NCI-H82 treated with DMSO at 0.1 percent for 48 hours (cell line): ENCODE results near the gene NAIF1.
"Not testable (repeated sequence)": the region's sequence is repeated elsewhere in the genome, so short reads cannot be mapped to it uniquely, and the experiment has no call there.

Experiments
- DNase-seq: peaks from one replicate; lab custom pipeline; 2025; ENCODE audit not compliant: unreplicated experiment; lab: John Stamatoyannopoulos, UW

Gene NAIF1

DNA sequence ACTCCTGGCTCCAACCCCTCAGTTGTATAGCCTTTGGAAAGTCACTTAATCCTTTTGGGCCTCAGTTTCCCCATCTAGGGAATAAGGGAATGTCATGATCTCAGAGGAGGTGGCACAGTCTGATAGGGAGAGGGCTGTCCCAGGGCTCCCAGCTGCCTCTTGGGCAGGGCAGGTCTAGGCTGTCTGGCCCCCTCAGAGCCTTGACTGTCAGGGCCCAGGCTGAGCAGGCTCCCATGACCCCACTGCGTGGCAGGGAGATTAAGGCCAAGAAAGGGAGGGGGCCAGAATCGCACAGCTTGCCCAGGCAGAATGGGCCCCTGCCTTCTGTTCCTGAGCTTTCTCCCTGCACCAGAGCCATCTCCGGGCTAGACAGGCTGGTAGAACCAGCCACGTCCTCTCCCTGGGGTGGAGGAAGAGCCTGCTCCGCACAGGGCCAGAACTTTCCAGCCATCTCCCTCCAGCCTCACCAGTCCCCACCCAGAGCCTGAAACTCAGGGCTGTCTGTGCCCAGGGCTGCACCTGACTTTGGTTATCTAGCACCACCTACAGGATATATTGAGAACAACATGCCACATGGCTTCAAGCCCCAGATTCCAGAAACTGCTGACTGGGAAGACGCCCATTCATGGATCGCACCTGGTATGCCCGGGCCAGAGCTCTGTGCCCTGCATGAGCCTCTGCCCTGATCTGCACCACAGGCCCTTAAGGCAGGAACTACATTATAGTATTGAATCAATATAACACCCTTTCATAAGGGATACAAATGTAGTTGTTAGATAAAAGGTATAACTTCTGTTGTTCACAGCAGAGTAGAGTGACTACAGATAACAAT lies 32.1 kb downstream of the NAIF1 start:
- peak; percentile 74 for DNase-seq

DNA sequence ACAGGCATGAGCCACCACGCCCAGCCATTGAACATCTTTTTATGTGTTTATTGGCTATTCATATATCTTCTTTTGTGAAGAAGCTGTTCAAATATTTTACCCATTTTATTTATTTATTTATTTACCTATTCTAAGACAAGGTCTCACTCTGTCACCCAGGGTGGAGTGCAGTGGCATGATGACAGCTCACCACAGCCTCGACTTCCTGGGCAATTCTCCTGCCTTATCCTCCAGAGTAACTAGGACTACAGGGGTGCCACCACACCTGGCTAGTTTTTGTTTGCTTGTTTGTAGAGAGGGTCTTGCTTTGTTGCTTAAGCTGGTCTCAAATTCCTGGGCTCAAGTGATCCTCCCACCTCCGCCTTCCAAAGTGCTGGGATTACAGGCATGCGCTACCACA lies 33.5 kb downstream of the NAIF1 start:
- no peak for DNase-seq

DNA sequence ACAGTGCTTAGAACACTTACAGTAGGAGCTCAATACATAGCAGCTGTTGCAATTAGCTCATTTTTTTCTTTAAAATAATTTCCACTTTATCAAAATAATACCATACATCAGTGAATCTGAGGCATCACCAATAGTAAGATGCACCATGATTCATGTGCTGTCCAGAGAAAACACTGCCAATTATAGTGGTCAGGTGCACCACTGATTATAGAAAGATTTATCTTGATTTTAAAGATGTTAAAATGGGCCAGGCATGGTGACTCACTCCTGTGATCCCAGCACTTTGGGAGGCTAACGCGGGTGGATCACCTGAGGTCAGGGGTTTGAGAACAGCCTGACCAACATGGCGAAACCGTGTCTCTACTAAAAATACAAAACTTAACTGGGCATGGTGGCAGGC lies 39.4 kb downstream of the NAIF1 start:
- no peak for DNase-seq

DNA sequence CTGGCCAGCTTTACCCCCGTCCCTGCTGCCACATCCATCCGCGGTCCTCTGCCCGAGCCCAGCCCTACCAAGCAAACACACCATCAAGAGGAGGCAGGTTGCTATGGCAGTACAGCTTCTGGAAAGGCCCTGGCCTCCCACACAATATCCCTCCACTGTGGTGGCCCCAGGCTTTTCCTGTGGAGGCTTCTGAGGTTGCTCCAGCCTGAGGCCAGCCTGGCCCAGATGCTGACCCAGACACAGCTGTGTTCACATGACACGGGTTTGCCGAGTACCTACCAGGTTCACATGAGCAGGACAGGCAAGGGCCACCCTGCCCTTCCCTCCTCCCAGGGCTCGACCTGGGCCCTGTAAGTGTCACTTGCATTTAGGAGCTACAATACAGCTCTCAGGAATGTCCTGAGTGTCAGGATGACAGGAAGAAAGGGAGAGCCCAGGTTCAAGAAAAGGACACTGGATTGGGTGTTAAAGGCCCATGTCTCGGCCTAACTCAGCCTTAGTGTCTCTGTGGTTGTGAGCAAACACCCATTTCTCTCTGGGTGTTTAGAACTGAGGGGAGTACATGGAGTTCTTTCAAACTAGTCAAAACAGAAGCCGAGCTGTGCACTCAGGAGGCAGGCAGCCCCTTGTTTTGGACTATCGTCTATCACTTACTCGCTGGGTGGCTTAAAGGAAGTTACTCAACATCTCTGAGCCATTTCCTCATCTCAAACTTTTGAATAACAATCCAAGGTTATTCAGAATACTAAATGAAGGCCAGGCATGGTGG lies 40.2 kb downstream of the NAIF1 start:
- DNase-seq, result no peak

DNA sequence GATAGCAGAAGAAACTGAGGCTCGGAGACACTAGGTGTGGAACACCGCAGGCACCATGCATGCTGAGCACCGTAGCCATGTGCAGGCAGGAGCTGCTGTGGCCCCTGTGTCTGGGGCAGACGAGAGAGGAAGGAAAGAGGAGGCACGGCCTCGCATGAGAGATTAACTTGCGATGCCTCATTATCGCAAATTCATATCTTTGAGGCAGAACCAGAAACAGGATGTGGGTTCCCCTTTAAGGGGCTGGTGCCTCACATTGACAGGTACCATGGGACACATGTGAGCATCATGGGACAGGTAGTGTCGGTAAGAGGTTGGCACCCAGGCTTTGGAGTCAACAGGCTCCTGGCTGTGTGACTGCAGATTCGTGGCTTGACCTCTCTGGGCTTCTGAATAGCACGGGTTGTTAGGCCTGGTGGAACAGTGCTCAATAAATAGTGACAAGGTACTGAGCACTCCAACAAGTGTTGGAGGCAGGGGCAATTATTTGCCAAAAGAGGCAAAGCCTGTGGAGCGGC lies 40.8 kb downstream of the NAIF1 start:
- no peak for DNase-seq

DNA sequence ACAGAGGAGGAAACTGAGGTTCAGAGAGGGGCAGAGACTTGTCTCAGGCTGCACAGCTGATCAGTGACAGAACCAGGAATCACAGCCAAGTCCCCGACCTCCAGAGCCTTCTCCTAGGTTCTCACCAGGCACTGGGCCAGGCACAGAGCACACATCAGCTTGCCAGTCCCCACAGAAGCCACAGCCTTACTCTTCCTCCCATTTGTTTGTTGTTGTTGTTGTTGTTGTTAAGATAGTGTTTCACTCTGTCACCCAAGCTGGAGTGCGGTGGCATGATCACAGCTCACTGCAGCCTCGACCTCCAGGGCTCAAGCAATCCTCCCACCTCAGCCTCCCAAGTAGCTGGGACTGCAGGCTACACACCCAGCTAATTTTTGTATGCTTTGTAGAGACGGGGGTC lies 41.4 kb downstream of the NAIF1 start:
- DNase-seq, result no peak

DNA sequence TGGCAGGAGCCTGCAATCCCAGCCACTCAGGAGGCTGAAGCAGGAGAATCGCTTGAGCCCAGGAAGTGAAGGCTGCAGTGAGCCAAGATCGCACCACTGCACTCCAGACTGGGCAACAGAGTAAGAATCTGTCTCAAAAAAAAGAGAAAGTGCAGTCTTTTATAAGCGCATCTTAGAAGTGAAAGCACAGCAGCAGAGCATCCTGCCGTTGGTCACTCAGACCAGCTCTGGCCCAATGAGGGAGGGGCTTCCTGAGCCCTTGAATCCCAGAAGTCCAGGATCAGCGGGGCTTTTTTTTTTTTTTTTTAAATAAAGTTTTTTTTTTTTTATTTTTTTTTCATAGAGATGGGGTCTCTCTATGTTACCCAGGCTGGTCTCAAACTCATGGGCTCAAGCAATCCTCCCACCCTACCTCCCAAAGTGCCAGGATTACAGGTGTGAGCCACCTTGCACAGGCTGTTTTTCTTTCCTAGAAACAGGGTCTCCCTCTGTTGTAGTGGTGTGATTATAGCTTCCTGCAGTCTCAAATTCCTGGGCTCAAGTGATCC lies 42.3 kb downstream of the NAIF1 start:
- DNase-seq, result no peak

DNA sequence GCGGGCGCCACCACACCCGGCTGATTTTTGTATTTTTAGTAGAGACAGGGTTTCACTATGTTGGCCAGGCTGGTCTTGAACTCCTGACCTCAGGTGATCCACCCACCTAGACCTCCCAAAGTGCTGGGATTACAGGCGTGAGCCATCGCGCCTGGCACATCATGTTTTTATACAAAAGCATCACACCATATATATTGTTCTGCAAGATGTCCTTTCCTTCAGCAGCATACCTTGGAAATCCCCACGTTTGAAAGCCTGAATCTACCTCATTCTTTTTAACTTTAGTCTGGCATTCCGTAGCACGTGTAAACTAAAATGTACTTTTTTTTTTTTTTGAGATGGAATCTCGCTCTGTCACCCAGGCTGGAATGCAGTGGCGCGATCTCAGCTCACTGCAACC lies 43.4 kb downstream of the NAIF1 start:
- not testable (repeated sequence) for DNase-seq

DNA sequence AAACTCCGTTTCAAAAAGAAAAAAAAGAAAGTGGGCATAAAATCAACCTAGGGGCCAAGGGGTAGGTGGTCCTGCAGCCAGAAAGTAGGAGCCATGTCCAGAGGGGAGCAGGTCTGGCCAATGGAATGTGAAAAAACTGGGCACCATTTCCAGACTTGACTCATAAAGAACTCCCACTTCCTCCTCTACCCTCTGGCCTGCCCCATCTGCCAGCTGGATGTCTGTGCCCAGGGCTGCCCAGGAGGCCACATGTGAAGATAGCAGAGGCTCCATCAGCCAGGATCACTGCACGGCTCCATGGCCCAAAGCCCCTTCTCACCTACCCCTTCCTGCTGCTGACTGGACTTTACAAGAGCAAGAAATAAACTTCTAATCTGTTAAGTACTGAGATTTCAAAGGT lies 44.2 kb downstream of the NAIF1 start:
- DNase-seq, result no peak

DNA sequence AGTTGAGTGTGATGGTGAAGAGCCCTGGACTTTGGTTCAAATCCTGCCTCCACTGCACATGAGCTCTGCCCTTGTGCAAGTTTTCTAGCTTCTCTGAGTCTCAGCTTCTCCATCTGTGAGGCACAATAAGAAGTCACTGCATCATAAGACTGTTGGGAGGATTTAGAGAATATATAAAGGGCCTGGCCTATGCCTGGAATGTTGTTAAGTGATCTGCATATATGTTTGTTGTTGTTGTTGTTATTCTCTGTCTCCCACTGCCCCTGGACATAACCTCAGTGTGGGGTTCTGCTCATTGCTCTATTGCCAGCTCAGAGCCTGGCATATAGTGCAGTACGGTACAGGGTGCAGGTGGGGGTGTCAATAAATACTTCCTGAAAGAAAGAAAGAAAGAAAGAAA lies 46.0 kb downstream of the NAIF1 start:
- DNase-seq, result no peak

DNA sequence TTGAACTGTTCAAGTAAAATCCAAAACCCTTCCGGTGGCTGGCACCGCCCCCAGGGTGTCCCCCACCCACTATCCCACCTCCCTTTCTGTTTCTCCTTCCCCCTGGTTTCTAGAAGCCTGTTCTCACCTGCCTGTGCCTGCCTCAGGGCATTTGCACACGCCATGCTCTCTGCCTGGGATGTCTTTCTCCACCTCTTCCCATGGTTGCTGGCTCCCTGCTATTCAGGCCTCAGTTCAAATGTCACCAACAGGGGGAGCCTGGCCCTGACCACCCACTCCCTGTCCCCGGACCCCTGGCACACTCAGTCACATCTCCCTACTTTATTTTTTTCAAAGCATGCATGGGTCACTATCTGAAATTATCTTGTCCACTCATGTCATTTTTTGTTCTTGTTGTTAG lies 46.4 kb downstream of the NAIF1 start:
- DNase-seq, result no peak

DNA sequence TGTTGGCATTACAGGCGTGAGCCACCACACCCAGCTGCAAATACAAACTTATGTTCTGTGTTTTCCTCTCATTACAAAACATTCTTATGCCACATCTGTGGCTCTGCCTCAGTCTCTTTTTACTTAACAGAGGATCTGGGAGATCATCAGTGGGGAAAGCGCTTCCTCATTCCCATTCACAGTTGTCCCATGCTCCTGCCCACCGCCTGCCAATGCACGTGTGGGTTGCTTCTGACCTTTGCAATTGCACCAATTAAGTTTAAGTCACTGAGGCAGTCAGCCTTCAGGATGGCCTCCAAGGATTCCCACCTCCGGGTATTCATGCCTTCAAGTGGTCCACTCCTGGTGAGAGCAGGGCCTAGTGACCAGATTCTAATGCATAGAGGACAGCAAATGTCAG lies 51.4 kb downstream of the NAIF1 start:
- no peak for DNase-seq
